ENCODE data around the gene IRF1.
"Not testable (repeated sequence)": the region's sequence is repeated elsewhere in the genome, so short reads cannot be mapped to it uniquely, and the experiment has no call there.

IRF1 gene

DNA sequence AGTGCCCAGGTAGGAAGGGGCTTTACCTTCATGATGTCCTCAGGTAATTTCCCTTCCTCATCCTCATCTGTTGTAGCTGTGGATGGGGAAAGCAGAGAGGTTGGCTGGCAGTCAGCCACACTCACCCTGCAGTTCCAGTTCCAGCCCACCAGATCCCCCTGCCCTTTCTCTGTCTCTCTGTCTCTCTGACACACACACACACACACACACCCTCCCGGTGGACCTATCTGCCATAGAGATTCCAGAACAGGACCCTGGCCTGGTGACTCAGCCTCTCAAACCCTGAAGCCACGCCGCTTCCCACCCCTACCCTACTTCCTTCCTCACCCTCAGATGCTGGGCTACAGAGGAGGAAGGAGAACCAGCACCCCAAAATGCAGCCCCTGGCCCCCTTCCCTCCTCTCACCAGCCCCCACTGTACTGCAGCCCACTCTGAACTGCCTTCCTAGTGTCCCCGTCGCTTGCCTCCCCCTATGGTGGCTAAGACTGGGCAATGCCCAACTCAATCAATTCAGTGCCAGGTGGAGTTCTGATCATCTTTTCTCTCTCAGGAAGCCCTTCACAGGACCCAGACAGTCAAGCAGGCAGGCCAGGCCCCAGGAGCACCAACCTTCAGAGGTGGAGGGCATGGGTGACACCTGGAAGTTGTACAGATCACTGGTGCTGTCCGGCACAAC lies 4.8 kb downstream of the IRF1 start:
- no peak for DNase-seq

DNA sequence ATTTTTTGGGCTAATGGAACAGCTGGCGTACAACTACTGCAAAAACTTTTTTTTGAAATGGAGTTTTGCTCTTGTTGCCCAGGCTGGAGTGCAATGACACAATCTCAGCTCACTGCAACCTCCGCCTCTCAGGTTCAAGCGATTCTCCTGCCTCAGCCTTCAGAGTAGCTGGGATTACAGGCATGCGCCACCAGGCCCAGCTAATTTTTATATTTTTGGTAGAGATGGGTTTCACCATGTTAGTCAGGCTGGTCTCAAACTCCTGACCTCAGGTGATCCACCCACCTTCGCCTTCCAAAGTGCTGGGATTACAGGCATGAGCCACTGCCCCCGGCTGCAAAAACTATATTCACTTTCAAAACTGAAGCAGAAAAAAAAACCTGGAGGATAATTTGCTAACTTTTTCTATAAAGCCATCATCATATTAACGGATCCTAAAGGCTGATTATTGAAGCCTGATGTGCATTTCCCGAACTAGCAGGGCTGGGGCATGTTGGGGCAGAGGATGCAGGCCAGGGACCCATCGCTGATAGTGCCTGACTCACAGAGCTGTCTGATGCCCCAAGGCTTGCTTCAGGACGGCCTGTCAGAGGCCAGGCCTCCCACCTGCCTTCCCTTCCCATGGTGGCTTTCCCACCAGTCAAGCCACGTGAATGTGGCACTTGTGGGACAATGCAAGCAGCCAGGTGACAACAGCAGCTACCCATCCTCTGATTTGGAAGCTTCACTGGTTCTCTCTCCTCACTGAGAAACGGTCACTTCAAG lies 5.5 kb downstream of the IRF1 start:
- DNase-seq: not testable (repeated sequence)

GRCh38 chr5:132484391-132484725 lies 6.2 kb downstream of the IRF1 start:
- DNase-seq: no peak

DNA sequence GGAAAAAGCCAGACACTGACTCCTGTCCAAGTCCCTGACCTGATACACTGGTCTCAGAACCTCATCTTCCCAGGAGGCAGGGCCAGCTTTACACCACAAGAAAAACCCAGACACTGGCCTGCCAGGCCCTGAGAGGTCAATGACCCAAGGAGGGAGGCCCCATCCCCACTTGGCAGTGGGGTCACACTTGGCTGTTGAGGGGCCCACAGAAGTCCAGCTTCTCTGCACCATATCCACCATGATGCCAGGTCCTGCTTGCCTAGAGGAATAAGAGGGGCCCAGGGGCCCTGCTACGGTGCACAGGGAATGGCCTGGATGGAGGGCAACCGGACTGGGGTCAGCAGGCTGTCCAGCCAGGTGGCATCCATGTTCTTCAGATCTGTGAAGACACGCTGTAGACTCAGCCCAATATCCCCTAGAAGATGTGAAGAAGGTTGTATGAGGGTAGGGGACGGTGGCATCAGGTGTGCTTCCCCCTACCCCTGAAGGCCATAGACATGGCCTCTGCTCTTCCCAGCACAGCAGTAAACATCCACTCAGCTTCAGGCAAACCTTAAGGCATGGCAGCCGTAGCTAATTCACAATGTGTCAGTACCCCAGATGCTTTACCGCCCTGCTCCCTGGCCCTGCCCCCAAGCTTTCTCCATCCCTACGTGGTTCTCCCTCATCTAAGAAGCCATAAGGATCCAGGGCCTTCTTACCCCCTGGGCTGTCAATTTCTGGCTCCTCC lies 6.7 kb downstream of the IRF1 start:
- no peak for DNase-seq

DNA sequence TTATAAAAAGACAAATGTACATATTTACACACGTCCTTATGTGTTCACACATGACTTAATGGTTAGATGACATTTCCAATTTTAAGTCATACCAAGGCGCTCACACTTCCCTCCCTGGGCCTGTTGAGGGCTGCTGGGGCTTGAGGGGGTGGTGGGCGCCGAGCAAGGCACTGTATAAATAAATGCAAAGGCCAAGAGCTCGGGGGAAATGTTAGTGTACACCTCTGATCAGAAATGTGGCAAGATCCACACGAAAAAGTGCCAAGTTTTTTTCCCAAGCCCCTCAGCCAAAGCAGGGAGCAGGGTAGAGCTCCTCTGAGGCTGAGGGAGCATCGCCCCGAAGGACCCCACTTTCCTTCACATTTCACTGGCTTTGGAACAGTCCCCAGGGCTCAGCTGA lies 7.5 kb downstream of the IRF1 start:
- DNase-seq: no peak

- no peak for DNase-seq
Measured at GRCh38 chr5:132481596-132482211, 8.9 kb downstream of the IRF1 start.

DNA sequence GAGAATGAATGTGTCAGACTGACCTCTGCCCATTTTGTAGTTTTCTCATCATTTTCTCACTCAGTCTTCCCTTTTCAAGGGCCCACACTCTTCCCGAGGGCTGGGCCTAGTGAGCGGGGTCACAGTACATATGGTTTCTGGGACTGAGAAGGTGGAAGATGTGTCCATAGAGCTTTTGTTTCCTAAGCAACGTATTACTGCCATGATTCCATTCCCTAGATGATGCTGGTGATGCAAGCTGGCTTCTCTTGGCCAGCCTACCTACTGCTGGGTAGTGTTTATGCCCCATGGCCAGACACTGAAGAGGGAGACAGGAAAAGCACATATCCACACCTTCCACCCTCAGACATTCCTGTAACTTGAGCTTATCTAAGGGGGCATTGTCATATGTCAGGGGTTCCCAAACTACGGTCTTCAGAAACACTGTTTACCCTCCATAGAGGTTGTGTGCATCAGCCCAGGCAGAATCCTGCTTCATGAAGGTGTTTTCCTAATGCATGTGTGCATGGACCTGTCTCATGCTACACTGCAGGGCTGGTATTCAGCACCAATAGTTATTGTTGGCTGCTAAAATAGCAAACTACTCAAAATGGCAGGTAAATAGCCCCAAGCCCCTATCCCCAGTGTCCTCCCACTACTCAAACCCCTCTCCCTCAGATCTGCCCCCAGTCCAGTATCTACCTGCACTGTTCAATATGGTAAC lies 9.5 kb downstream of the IRF1 start:
- no peak for DNase-seq

DNA sequence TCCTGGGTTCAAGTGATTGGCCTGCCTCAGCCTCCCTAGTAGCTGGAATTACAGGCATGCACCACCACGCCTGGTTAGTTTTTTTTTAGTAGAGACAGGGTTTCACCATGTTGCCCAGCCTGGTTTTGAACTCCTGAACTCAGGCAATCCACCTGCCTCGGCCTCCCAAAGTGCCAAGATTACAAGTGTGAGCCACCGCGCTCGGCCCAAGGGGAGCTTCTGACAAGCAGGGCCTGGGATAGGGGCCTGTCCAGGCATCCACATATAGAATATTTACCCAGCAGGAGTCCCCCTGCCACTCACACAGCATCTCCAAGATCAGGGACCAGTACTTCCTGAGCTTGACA lies 10.1 kb downstream of the IRF1 start:
- no peak for DNase-seq

- DNase-seq: no peak
Measured at GRCh38 chr5:132480042-132480441, 10.5 kb downstream of the IRF1 start.

DNA sequence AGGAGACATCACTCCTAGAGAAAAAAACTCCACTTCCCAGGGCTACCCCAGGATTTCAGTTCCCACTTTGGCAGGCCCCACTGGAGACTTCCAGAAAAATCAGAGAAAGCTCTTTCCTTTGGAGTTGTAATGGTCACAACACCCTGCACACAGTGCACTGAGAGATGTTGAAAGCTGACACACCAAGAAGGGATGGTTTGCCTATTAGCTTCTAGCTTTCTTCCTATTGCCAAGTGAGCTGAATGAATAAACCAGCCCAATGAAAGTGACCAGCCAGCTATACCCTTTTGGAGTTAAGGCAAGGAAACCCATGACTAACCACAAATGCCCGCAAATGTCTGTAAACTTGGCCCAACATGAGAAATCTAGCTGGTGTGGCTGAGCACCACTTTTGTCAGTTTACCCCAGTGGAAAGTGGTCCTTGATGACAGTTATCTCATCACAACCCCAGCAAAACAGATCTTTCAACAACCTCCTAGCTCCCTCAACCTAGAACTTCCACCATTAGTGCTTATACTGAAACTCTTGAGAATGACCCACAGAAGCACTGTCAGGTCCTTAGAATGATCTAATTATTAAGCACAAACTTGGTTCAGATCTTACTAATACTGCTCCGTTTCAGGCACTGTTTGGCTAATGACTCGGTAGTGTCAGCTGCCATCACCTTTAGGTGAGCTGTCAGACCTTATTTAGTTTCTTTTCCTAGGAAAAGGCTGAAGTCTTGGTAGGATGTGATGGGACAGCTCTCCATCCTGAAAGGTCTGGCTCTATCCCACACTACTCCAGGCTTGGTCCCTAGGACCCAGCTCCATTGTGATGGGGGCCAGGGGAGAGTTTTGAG lies 11.2 kb downstream of the IRF1 start:
- no peak for DNase-seq

- no peak for DNase-seq
Measured at GRCh38 chr5:132478366-132478871, 12.2 kb downstream of the IRF1 start.

DNA sequence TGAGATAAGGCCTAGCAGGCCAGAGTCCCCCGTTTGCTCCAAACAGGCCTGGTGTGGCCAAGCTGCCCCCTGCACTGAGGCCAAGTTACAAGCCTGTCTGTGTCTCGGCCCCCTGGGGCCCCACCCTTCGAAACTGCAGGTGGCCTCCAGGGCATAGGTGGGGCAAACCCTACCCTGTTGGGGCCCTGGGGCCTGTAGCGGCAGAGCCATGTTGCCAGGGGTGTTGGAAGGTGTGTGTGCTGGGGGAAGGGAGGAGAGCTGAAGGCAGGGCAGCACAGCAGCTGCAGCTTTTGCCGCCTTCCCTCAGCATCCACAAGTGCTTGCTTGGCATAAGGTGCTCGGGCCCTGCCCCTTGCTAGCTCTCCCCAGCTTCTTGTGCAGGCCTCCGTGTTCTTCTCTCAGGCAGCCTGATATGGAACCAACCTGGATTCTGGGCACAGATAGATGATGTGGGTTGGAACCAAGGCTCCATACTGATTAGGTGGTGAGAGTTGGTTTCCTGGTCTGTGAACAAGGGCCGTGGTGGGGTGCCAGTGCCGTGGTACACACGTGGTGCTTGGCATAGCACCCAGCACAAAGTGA lies 12.7 kb downstream of the IRF1 start:
- no peak for DNase-seq

DNA sequence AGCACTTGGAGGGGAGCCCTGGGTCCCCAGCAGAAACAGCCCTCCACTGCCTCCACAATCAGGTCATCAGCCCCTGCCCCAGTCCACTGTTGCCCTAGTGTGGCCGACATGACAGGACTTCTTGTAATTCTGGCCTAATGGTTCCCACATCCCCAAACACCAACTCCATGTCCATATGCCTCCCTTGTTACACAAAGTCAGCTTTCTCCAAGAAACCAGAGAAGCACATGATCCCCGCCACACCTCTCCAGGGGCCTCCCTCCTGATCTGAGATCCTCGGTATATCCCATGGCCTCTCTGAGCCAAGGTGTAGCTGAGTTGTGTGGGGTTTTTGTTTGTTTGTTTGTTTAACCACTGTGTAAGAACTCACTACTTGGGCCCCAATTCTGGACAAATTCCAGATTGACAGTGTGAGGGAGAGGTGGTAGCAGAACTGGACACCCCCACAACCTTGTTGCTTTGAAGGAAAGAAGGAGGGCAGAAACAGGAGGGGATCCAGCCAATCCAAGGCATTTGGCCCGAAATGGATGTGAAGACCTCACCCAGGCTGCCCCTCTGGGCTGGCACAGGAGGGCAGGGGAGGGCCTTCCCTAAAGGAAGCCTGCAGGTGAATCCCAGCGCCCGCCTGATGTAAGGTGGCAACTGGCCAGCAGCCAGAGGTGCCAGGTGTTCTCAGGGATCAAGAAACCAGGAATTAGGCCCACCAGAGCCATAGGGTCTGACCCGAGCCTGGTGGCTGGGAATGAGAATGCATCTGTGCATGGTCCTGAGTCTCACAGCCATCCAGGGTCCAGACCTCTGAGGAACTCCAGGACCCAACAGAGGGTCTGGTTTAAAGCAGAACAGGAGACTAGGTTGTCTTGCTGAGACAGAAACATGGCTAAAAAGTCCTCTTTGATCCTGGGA lies 13.4 kb downstream of the IRF1 start:
- peak; percentile 17 for DNase-seq

- no peak for DNase-seq
Measured at GRCh38 chr5:132475987-132476875, 14.3 kb downstream of the IRF1 start.

DNA sequence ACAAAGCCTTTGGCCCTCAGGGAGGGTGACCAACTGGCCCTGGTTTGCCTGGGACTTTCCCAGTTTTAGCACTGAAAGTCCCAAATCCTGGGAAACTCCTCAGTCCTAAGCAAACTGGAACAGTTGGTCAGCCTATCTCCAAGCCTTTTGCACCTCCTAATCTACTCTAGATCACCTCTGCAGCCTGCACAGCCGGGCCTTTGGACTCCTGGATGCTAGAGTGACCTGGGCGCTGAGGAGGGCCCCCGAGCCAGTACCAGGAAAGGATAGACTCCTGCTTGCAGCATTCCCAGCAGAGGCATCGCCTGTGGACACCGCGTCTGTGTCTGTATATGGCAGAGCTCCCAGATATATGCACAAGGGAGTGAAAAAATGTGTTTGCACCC lies 15.1 kb downstream of the IRF1 start:
- no peak for DNase-seq

DNA sequence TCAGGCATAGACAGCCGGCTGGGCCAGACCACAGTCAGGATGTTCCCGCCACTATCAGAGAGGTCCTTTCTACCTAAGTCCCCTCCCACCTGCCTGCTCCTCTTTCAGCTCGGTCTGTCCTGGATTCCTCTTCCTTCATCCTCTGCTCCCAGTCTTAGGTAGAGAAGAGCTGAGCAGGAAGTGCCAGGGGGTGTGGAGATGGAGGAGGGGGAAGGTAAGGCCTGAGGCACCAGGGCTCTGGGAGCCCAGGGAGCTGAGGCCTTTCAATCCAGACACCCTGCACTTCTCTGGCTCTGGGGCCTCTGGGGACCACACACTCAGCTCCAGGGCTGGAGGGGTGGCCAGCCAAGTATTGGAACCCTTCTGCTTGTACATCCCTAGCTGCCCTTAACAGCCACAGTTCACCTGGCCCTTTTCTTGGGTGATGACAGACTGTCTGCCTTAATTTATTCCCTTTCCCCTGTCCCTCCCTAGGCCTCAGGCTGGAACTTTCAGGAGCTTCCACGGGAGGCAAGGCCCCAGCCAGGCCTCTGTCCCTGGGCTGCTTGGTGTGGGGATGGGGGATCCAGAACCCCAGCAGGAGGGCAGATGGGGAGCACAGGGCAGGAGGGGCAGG lies 15.6 kb downstream of the IRF1 start:
- no peak for DNase-seq

DNA sequence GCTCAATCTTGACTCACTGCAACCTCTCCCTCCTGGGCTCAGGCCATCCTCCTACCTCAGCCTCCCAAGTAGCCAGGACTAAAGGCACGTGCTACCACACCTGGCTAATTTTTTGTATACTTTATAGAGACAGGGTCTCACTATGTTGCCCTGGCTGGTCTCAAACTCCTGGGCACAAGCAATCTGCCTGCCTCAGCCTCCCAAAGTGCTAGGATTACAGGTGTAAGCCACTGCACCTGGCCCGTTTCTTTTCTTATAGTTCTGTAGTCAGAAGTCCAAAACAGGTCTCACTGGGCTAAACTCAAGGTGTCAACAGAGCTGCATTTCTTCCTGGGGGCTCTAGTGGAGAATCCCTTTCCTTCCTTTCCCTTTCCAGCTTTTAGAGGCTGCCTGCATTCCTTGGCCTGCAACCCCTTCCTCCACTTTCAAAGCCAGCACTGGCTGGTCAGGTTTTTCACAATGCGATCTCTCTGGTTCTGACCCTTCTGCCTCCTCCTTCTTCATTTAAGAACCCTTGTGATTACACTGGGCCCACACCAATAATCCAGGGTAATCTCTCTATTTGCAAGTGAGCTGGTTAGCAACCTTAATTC lies 16.3 kb downstream of the IRF1 start:
- DNase-seq: no peak

DNA sequence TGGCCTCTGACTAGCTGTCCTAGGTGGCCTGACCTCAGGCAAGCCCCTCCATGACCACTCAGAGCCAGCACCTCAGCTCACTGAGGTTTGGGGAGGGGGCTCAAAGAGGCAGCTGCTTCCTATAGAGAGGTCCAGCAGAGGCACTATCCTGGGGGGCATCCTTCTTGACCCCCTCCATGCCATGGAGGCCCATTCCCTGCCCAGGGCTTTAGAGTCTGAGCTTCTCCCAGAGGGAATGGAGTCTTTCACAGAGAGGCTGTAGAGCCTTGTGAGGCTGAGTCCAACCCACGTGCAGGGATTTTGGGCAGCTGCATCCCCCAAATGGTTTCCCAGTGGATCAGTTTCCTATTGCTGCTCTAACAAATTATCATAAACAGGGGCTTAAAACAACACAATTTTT lies 16.9 kb downstream of the IRF1 start:
- DNase-seq: no peak
